ENCODE data around the gene PUSL1.

GRCh38 chr1:1264868-1265272 lies 43.5 kb upstream of the PUSL1 start:
- TF ChIP-seq ZNF432 (CRISPR knock-in tag; IDR thresholded peaks at IDR 0.05; ENCODE audit: borderline replicate concordance) (no peak), ZNF142 (CRISPR knock-in tag; IDR thresholded peaks at IDR 0.05) (no peak), ZNF549 (CRISPR knock-in tag; IDR thresholded peaks at IDR 0.05) (no peak)

Measured in HepG2 (cell line).